GM12891 (cell line): Measurements from ENCODE around the gene B4GALT1.
"Not testable (repeated sequence)": the region's sequence is repeated elsewhere in the genome, so short reads cannot be mapped to it uniquely, and the experiment has no call there.

Source experiments
- DNase-seq: peaks from one replicate; pipeline ENCODE4 v3.0.0; 2011; ENCODE audit warnings: low spot score; ENCODE audit not compliant: insufficient read length
- FAIRE-seq: peaks from 2 replicates; lab custom pipeline; 2011; peaks lifted over from hg19 to GRCh38; lab: Jason Lieb, UNC
- PAX5 ChIP-seq: IDR thresholded peaks from 2 replicates; pipeline ENCODE4 v1.6.1; 2011; ENCODE audit warnings: low read length, moderate library complexity, mild to moderate bottlenecking; ENCODE audit not compliant: insufficient read depth, severe bottlenecking
- POLR2A ChIP-seq: IDR thresholded peaks from 2 replicates; pipeline ENCODE4 v1.6.1; 2011; ENCODE audit warnings: low read depth, low read length, control low read depth
- POLR2AphosphoS5 ChIP-seq: IDR thresholded peaks from 2 replicates; pipeline ENCODE4 v1.6.1; 2011; ENCODE audit warnings: low read depth, low read length, control low read depth
- POU2F2 ChIP-seq: IDR thresholded peaks from 2 replicates; pipeline ENCODE4 v1.6.1; 2011; ENCODE audit warnings: low read depth, mild to moderate bottlenecking, control low read depth, low read length, moderate library complexity
- SPI1 ChIP-seq: IDR thresholded peaks from 2 replicates; pipeline ENCODE4 v1.6.1; 2011; ENCODE audit warnings: low read depth, low read length, control low read depth
- TAF1 ChIP-seq: IDR thresholded peaks from 2 replicates; pipeline ENCODE4 v1.6.1; 2011; ENCODE audit warnings: low read depth, low read length, control low read depth

B4GALT1 gene

GRCh38 chr9:33168941-33169544 is 1.9 kb upstream of the B4GALT1 start:
- DNase-seq (no peak), FAIRE-seq (no peak)
- TF ChIP-seq PAX5 (no peak), SPI1 (no peak), POU2F2 (no peak)

- DNase-seq (no peak), FAIRE-seq (peak; percentile 9)
- no peak for TF ChIP-seq SPI1
- TF ChIP-seq TAF1: no peak
- no peak for TF ChIP-seq POLR2A
- no peak for TF ChIP-seq POU2F2
- no peak for TF ChIP-seq POLR2AphosphoS5
Observed at GRCh38 chr9:33167972-33168461, 881 bp upstream of the B4GALT1 start.

GRCh38 chr9:33166231-33167083 is 679 bp downstream of the B4GALT1 start:
- FAIRE-seq (no peak), DNase-seq (no peak)
- TF ChIP-seq POLR2AphosphoS5 (no peak), SPI1 (no peak), POLR2A (no peak), TAF1 (no peak), POU2F2 (no peak), PAX5 (no peak)

GRCh38 chr9:33165263-33166151 is 1.6 kb downstream of the B4GALT1 start:
- FAIRE-seq (peak; percentile 91), DNase-seq (no peak)
- TF ChIP-seq POLR2AphosphoS5 (no peak), POLR2A (peak; percentile 21; the same call in 1 of the 2 replicates)

- DNase-seq: not testable (repeated sequence)
- peak; percentile 9 for FAIRE-seq
Observed at GRCh38 chr9:33164921-33165262, 2.2 kb downstream of the B4GALT1 start.

- TF ChIP-seq POU2F2: 0 out of 2 replicates have a peak, but pooled peaks have one; percentile 10
- TF ChIP-seq POLR2A: no peak
- peak; percentile 66 for TF ChIP-seq SPI1
- no peak for TF ChIP-seq TAF1
- no peak for TF ChIP-seq POLR2AphosphoS5
- DNase-seq (no peak), FAIRE-seq (peak; percentile 86)
Observed at GRCh38 chr9:33164138-33164809, 2.9 kb downstream of the B4GALT1 start.

- no peak for TF ChIP-seq TAF1
- TF ChIP-seq POU2F2: 0 out of 2 replicates have a peak, but pooled peaks have one; percentile 8
- FAIRE-seq (no peak), DNase-seq (no peak)
Observed at GRCh38 chr9:33163433-33164137, 3.6 kb downstream of the B4GALT1 start.

GRCh38 chr9:33162721-33163311 is 4.3 kb downstream of the B4GALT1 start:
- TF ChIP-seq PAX5 (no peak), TAF1 (no peak), POLR2A (no peak), POLR2AphosphoS5 (no peak), SPI1 (no peak), POU2F2 (no peak)
- DNase-seq: no peak
- no peak for FAIRE-seq

- no peak for TF ChIP-seq TAF1
- TF ChIP-seq POU2F2: no peak
- TF ChIP-seq POLR2AphosphoS5: no peak
- TF ChIP-seq SPI1: no peak
- no peak for TF ChIP-seq POLR2A
- no peak for TF ChIP-seq PAX5
- no peak for DNase-seq
- no peak for FAIRE-seq
Observed at GRCh38 chr9:33161589-33162132, 5.5 kb downstream of the B4GALT1 start.
